Brain pericyte (primary cell): ENCODE results near the gene GARS1.
"Not testable (repeated sequence)": the region's sequence is repeated elsewhere in the genome, so short reads cannot be mapped to it uniquely, and the experiment has no call there.

ENCODE experiments used
- DNase-seq: peaks from one replicate; pipeline ENCODE4 v3.0.0-alpha.2; 2012; ENCODE audit warnings: low read depth, low spot score

The GARS1 gene

GRCh38 chr7:30594540-30595435 is at the start of gene GARS1:
GARS1 (plus strand) TSS chr7:30594878; CDS start chr7:30594922, 44 bp downstream.
- DNase-seq = peak; percentile 64

- DNase-seq = no peak
Observed at GRCh38 chr7:30545791-30546555, 48.7 kb upstream of the GARS1 start.

GRCh38 chr7:30546596-30546995 is 48.1 kb upstream of the GARS1 start:
- no peak for DNase-seq

GRCh38 chr7:30548845-30549244 is 45.8 kb upstream of the GARS1 start:
- peak; percentile 40 for DNase-seq

- no peak for DNase-seq
Observed at GRCh38 chr7:30549931-30550493, 44.7 kb upstream of the GARS1 start.

- no peak for DNase-seq
Observed at GRCh38 chr7:30552330-30552729, 42.3 kb upstream of the GARS1 start.

- DNase-seq = no peak
Observed at GRCh38 chr7:30553141-30553540, 41.5 kb upstream of the GARS1 start.

- DNase-seq = no peak
Observed at GRCh38 chr7:30553546-30553945, 41.1 kb upstream of the GARS1 start.

- no peak for DNase-seq
Observed at GRCh38 chr7:30555525-30555924, 39.2 kb upstream of the GARS1 start.

GRCh38 chr7:30556840-30557239 is 37.8 kb upstream of the GARS1 start:
- no peak for DNase-seq

- DNase-seq = no peak
Observed at GRCh38 chr7:30557245-30557644, 37.4 kb upstream of the GARS1 start.

- DNase-seq = no peak
Observed at GRCh38 chr7:30559611-30560010, 35.1 kb upstream of the GARS1 start.

- no peak for DNase-seq
Observed at GRCh38 chr7:30561389-30561788, 33.3 kb upstream of the GARS1 start.

- DNase-seq = no peak
Observed at GRCh38 chr7:30562498-30562897, 32.2 kb upstream of the GARS1 start.

- no peak for DNase-seq
Observed at GRCh38 chr7:30562909-30563308, 31.8 kb upstream of the GARS1 start.

- DNase-seq = no peak
Observed at GRCh38 chr7:30563326-30563942, 31.2 kb upstream of the GARS1 start.

GRCh38 chr7:30564243-30564892 is 30.3 kb upstream of the GARS1 start:
- DNase-seq = peak; percentile 47

GRCh38 chr7:30566596-30566995 is 28.1 kb upstream of the GARS1 start:
- no peak for DNase-seq

GRCh38 chr7:30567081-30567480 is 27.6 kb upstream of the GARS1 start:
- DNase-seq = no peak

- DNase-seq = not testable (repeated sequence)
Observed at GRCh38 chr7:30570238-30570637, 24.4 kb upstream of the GARS1 start.

GRCh38 chr7:30572212-30572841 is 22.4 kb upstream of the GARS1 start:
- no peak for DNase-seq
